MCF 10A (cell line): ENCODE data around the gene RPEL1. TPM values are rescaled to one million over a fixed set of nuclear protein-coding genes. Genes with fewer than 3 reads are reported as not detected.
A peak's percentile ranks its signal among the peaks of the same experiment; 100 is the strongest.

Source experiments
- BruUV-seq: library from RNA; stranded (reverse); fragments of 400-500 nt; replicated peaks from 2 replicates; lab custom pipeline; 2021; lab: Mats Ljungman, UMichigan
- CTCF ChIA-PET: fragments of 300-600 bp; sonication (Branson Sonifier 250); formaldehyde crosslinking; extraction: SDS; loops from one replicate; lab custom pipeline; 2021; ENCODE audit warnings: antibody characterized with exemption, inconsistent platforms; lab: Yijun Ruan, JAX
- POLR2A ChIA-PET: fragments of 300-600, 350-650 bp; sonication (Branson Sonifier 250); formaldehyde crosslinking; extraction: SDS; loops from one replicate; lab custom pipeline; 2020; ENCODE audit warnings: antibody characterized with exemption, inconsistent platforms; lab: Yijun Ruan, JAX
- DNase-seq: peaks from one replicate; pipeline ENCODE4 v3.0.0-alpha.2; 2018; ENCODE audit not compliant: unreplicated experiment
- H3K27ac Mint-ChIP-seq: one replicate; pipeline ENCODE4 v1.8.0; 2022; ENCODE audit warnings: mild to moderate bottlenecking, low read depth, mixed read lengths; ENCODE audit not compliant: unreplicated experiment
- H3K27me3 Mint-ChIP-seq: one replicate; pipeline ENCODE4 v1.8.0; 2022; ENCODE audit warnings: mixed read lengths; ENCODE audit not compliant: insufficient read depth, unreplicated experiment
- H3K36me3 Mint-ChIP-seq: one replicate; pipeline ENCODE4 v1.8.0; 2022; ENCODE audit warnings: mild to moderate bottlenecking, moderate library complexity, mixed read lengths; ENCODE audit not compliant: insufficient read depth, unreplicated experiment
- H3K4me1 Mint-ChIP-seq: one replicate; pipeline ENCODE4 v1.8.0; 2022; ENCODE audit warnings: mixed read lengths; ENCODE audit not compliant: insufficient read depth, unreplicated experiment
- H3K4me3 Mint-ChIP-seq: one replicate; pipeline ENCODE4 v1.8.0; 2022; ENCODE audit warnings: mild to moderate bottlenecking, moderate library complexity, mixed read lengths; ENCODE audit not compliant: unreplicated experiment
- H3K9me3 Mint-ChIP-seq: one replicate; pipeline ENCODE4 v1.8.0; 2022; ENCODE audit warnings: mixed read lengths; ENCODE audit not compliant: unreplicated experiment
- intact Hi-C: fragments of 100-400 bp; cut with micrococcal nuclease; formaldehyde crosslinking; loops from 2 replicates; pipeline ENCODE4 v1.14.1; 2022
- total RNA-seq: library from RNA; stranded (reverse); gene quantifications from 2 replicates; pipeline ENCODE4 v1.2.3, GENCODE V29; 2022
- TF ChIP-seq, protein P1 (sequence below): fragments of 200-600 bp; IDR thresholded peaks from one replicate; pipeline ENCODE4 v1.8.0; 2022; ENCODE audit warnings: antibody characterized with exemption, mild to moderate bottlenecking; ENCODE audit not compliant: unreplicated experiment

The RPEL1 gene
- total RNA-seq, 1 experiment from 2014 or later: not detected

DNA sequence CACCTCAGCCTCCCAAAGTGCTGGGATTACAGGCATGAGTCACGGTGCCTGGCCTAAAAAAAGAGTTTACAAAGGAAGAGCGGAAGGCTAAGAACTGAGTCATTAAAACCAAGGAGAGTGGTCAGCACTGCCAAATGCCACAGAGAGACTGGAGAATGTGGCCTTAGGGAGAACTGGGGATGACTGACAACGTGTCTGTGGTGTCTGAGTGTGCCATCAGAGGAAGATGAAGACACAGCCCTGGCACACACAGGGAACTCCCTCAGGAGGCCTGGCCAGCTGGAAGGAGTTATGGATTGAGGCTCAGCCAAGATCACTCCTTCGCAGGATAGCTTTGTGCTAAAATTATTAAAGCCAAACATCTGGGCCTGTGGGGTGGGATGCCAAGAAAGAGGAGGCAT, 27.4 kb downstream of the RPEL1 start:
- peaks cover 16% of the 10 kb centered on the region for H3K27me3 Mint-ChIP-seq
- intact Hi-C loops: loop anchor here (1.0 kb wide), 1 partner anchor 18 kb away; no protein-coding TSS in a partner anchor
- H3K9me3 Mint-ChIP-seq: no peaks in the 10 kb centered on the region

DNA sequence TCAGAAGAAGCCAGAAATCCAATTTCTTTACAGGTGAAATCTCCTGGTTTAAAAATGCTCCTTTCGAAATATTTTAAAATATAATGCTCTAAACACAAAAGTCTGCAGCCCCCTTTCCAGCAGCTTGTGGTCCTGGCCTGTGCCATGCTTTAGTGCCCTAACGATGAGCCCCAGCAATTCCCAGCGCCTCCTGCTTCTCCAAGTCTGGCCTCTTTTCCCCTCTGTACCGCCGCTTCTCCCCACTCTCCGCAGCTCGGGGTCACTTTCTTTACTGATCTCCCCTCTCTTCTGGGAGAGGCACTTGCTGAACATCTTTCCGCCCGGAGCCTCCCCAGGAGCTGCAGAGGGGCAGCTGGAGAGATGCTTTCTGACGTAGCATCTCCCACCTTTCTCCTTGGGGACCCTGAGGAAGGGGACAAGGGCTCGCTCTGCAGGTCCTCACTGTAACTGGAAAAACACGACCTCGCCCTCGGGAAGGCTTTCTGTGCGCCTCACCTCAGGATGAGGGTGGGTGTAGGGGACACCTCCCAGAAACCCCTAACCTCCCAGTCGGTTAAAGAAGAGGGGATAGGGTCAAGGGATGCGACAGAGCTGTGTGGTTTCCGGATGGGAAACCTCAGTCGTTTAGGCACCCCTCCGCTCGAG, 30.7 kb downstream of the RPEL1 start:
- CTCF ChIA-PET: no interaction called here
- H3K4me1 Mint-ChIP-seq: peaks cover 18% of the 10 kb centered on the region
- no peak for DNase-seq
- BruUV-seq: no TSS peak
- intact Hi-C loops: no loop called here
- H3K27ac Mint-ChIP-seq: no peak overlapping the region
- TF ChIP-seq, protein P1, sequence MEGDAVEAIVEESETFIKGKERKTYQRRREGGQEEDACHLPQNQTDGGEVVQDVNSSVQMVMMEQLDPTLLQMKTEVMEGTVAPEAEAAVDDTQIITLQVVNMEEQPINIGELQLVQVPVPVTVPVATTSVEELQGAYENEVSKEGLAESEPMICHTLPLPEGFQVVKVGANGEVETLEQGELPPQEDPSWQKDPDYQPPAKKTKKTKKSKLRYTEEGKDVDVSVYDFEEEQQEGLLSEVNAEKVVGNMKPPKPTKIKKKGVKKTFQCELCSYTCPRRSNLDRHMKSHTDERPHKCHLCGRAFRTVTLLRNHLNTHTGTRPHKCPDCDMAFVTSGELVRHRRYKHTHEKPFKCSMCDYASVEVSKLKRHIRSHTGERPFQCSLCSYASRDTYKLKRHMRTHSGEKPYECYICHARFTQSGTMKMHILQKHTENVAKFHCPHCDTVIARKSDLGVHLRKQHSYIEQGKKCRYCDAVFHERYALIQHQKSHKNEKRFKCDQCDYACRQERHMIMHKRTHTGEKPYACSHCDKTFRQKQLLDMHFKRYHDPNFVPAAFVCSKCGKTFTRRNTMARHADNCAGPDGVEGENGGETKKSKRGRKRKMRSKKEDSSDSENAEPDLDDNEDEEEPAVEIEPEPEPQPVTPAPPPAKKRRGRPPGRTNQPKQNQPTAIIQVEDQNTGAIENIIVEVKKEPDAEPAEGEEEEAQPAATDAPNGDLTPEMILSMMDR: no peak
- H3K27me3 Mint-ChIP-seq: peaks cover 31% of the 10 kb centered on the region
- H3K4me3 Mint-ChIP-seq: no peak overlapping the region
- POLR2A ChIA-PET: interaction anchor here (0.6 to 1.4 kb wide), 3 partner anchors 9 to 41 kb away, joined by 3 read pairs; no protein-coding TSS in a partner anchor
- peaks cover 7% of the 10 kb centered on the region for H3K9me3 Mint-ChIP-seq
- no peaks in the 10 kb centered on the region for H3K36me3 Mint-ChIP-seq

More for the DNA sequence above, 27.4 kb downstream of the RPEL1 start:
- H3K4me3 Mint-ChIP-seq: no peak overlapping the region
- no peaks in the 10 kb centered on the region for H3K36me3 Mint-ChIP-seq
- TF ChIP-seq, protein P1: no peak
- H3K27ac Mint-ChIP-seq: peak overlapping the region; percentile 63
- ChIA-PET POLR2A (interaction anchor here (0.8 to 1.5 kb wide), 6 partner anchors 9 to 81 kb away, joined by 3 to 6 read pairs (median 4); no protein-coding TSS in a partner anchor), CTCF (no interaction called here)
- DNase-seq: peak; percentile 100
- H3K4me1 Mint-ChIP-seq: peaks cover 18% of the 10 kb centered on the region
- BruUV-seq: no TSS peak

DNA sequence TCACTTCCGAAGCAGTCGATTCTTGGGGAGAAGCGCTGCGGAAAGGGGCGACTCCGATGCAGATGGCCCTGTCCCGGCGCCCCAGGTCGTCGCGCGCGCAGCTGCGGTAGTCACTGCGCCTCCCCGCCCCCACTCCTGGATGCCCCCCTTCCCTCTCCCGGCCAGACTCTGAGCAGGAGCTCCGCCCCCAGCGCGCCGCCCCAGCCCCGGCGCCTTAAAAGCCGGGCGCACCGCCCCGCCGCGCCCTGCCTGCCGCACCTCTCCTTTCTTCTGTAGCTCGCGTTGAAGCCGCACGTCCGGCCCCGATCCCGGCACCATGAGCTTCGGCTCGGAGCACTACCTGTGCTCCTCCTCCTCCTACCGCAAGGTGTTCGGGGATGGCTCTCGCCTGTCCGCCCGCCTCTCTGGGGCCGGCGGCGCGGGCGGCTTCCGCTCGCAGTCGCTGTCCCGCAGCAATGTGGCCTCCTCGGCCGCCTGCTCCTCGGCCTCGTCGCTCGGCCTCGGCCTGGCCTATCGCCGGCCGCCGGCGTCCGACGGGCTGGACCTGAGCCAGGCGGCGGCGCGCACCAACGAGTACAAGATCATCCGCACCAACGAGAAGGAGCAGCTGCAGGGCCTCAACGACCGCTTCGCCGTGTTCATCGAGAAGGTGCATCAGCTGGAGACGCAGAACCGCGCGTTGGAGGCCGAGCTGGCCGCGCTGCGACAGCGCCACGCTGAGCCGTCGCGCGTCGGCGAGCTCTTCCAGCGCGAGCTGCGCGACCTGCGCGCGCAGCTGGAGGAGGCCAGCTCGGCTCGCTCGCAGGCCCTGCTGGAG, 31.4 kb downstream of the RPEL1 start, which contains the start of gene INA:
INA (plus strand) TSS at position 243 of the 817 bp plus-strand sequence; CDS start at position 317, 74 bp downstream.
- Mint-ChIP-seq H3K36me3 (no peaks in the 10 kb centered on the region), H3K27ac (no peak within 1 kb of the TSS), H3K9me3 (peaks cover 7% of the 10 kb centered on the region), H3K27me3 (peaks cover 39% of the 10 kb centered on the region), H3K4me3 (no peak within 1 kb of the TSS), H3K4me1 (peaks cover 12% of the 10 kb centered on the region)
- POLR2A ChIA-PET: interaction anchor here (0.6 to 1.4 kb wide), 3 partner anchors 10 to 41 kb away, joined by 3 read pairs; no protein-coding TSS in a partner anchor
- TF ChIP-seq, protein P1: no peak
- CTCF ChIA-PET: no interaction called here
- BruUV-seq: no TSS peak
- intact Hi-C loops: no loop called here
- DNase-seq: no peak
